ENCODE measurements around the gene DCUN1D3. TPM values are rescaled to one million over a fixed set of nuclear protein-coding genes. Genes with fewer than 3 reads are reported as not detected.

Gene DCUN1D3
- total RNA-seq, 1 experiment from 2014 or later = 10.5 TPM

GRCh38 chr16:20925751-20926150, 25.6 kb upstream of the DCUN1D3 start:
- CTCF ChIA-PET = no interaction called here
- H3K4me2 ChIP-seq (ENCODE audit: low read length) = no peak overlapping the region
- H3K36me3 ChIP-seq (ENCODE audit: low read depth, low read length) = no peaks in the 10 kb centered on the region
- no peaks in the 10 kb centered on the region for H4K20me1 ChIP-seq (ENCODE audit: low read length)
- no peaks in the 10 kb centered on the region for H3K4me1 ChIP-seq (ENCODE audit: insufficient read depth, low read length)
- BruUV-seq (replicated peaks) = no TSS peak
- H3K4me3 ChIP-seq (ENCODE audit: low read length) = no peak overlapping the region
- TF ChIP-seq EZH2 (IDR thresholded peaks at IDR 0.05; ENCODE audit: low read length, unreplicated experiment) (no peak), CTCF (conservative IDR thresholded peaks at IDR 0.05; ENCODE audit: low read depth, low read length) (no peak), EZH2phosphoT487 (IDR thresholded peaks at IDR 0.05; ENCODE audit: borderline replicate concordance, low read length) (no peak)
- no peak overlapping the region for H3K9ac ChIP-seq (ENCODE audit: low read length)
- H3K27ac ChIP-seq (ENCODE audit: low read length) = no peak overlapping the region
- no peaks in the 10 kb centered on the region for H3K79me2 ChIP-seq (ENCODE audit: low read length)
- no peaks in the 10 kb centered on the region for H3K27me3 ChIP-seq (ENCODE audit: low read length)
- H3F3A ChIP-seq (ENCODE audit: low read length, unreplicated experiment) = no peaks in the 10 kb centered on the region
- H2AFZ ChIP-seq (ENCODE audit: low read length) = no peak overlapping the region
- no peaks in the 10 kb centered on the region for H3K9me3 ChIP-seq (ENCODE audit: low read length)
- no peaks in the 10 kb centered on the region for H3K9me2 ChIP-seq (replicated peaks; ENCODE audit: low read length)
- POLR2A ChIA-PET (ENCODE audit: unreplicated experiment) = no interaction called here
- ATAC-seq (no peak), DNase-seq (no peak)
- intact Hi-C loops (cut with micrococcal nuclease) = no loop called here

- Histone ChIP-seq H3K27ac (ENCODE audit: low read length) (no peak overlapping the region), H3K9me3 (ENCODE audit: low read length) (no peaks in the 10 kb centered on the region), H3K36me3 (ENCODE audit: low read depth, low read length) (no peaks in the 10 kb centered on the region), H2AFZ (ENCODE audit: low read length) (no peak overlapping the region), H3F3A (ENCODE audit: low read length, unreplicated experiment) (no peaks in the 10 kb centered on the region), H3K27me3 (ENCODE audit: low read length) (no peaks in the 10 kb centered on the region), H3K4me3 (ENCODE audit: low read length) (no peak overlapping the region), H4K20me1 (ENCODE audit: low read length) (no peaks in the 10 kb centered on the region), H3K4me2 (ENCODE audit: low read length) (no peak overlapping the region), H3K79me2 (ENCODE audit: low read length) (no peaks in the 10 kb centered on the region), H3K9ac (ENCODE audit: low read length) (no peak overlapping the region), H3K4me1 (ENCODE audit: insufficient read depth, low read length) (no peaks in the 10 kb centered on the region), H3K9me2 (replicated peaks; ENCODE audit: low read length) (no peaks in the 10 kb centered on the region)
- intact Hi-C loops (cut with micrococcal nuclease) = no loop called here
- BruUV-seq (replicated peaks) = no TSS peak
- DNase-seq (no peak), ATAC-seq (no peak)
- ChIA-PET CTCF (no interaction called here), POLR2A (ENCODE audit: unreplicated experiment) (no interaction called here)
- TF ChIP-seq CTCF (conservative IDR thresholded peaks at IDR 0.05; ENCODE audit: low read depth, low read length) (no peak), EZH2 (IDR thresholded peaks at IDR 0.05; ENCODE audit: low read length, unreplicated experiment) (no peak), EZH2phosphoT487 (IDR thresholded peaks at IDR 0.05; ENCODE audit: borderline replicate concordance, low read length) (no peak)
Measured at GRCh38 chr16:20923876-20924275, 23.7 kb upstream of the DCUN1D3 start.

DNA sequence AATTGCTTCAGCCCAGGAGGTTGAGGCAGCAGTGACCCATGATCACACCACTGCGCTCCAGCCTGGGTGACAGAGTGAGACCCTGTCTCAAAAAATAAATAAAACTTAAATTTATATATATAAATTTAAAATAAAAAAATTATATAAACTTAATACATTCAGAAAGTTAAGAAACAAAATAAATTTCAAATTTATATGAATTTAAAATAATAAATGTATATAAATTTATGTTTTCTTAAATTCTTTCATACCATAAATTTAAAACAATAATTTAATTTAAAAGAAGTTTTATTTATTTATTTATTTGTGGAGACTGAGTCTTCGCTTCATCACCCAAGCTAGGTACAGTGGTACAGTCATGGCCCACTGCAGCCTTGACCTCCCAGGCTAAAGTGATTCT, 20.6 kb upstream of the DCUN1D3 start:
- no peaks in the 10 kb centered on the region for H3K4me1 ChIP-seq (ENCODE audit: insufficient read depth, low read length)
- POLR2A ChIA-PET (ENCODE audit: unreplicated experiment) = no interaction called here
- DNase-seq = no peak

More for the DNA sequence above, 20.6 kb upstream of the DCUN1D3 start:
- no peak overlapping the region for H3K27ac ChIP-seq (ENCODE audit: low read length)
- H3K9ac ChIP-seq (ENCODE audit: low read length) = no peak overlapping the region
- H3K4me2 ChIP-seq (ENCODE audit: low read length) = no peak overlapping the region
- intact Hi-C loops (cut with micrococcal nuclease) = no loop called here
- H3F3A ChIP-seq (ENCODE audit: low read length, unreplicated experiment) = no peaks in the 10 kb centered on the region
- ATAC-seq = no peak
- no peaks in the 10 kb centered on the region for H3K36me3 ChIP-seq (ENCODE audit: low read depth, low read length)
- H2AFZ ChIP-seq (ENCODE audit: low read length) = no peak overlapping the region
- H3K4me3 ChIP-seq (ENCODE audit: low read length) = no peak overlapping the region
- BruUV-seq (replicated peaks) = no TSS peak
- no peaks in the 10 kb centered on the region for H3K79me2 ChIP-seq (ENCODE audit: low read length)
- no peaks in the 10 kb centered on the region for H4K20me1 ChIP-seq (ENCODE audit: low read length)
- TF ChIP-seq CTCF (conservative IDR thresholded peaks at IDR 0.05; ENCODE audit: low read depth, low read length) (no peak), EZH2 (IDR thresholded peaks at IDR 0.05; ENCODE audit: low read length, unreplicated experiment) (no peak), EZH2phosphoT487 (IDR thresholded peaks at IDR 0.05; ENCODE audit: borderline replicate concordance, low read length) (no peak)
- no peaks in the 10 kb centered on the region for H3K27me3 ChIP-seq (ENCODE audit: low read length)
- CTCF ChIA-PET = no interaction called here
- H3K9me2 ChIP-seq (replicated peaks; ENCODE audit: low read length) = no peaks in the 10 kb centered on the region
- H3K9me3 ChIP-seq (ENCODE audit: low read length) = no peaks in the 10 kb centered on the region

Data from PC-3 (cell line).